Endodermal cell (in vitro differentiated cells): ENCODE data around the gene GAS7. TPM values are rescaled to one million over a fixed set of nuclear protein-coding genes. Genes with fewer than 3 reads are reported as not detected.

ENCODE experiments used
- DNase-seq: peaks from one replicate; pipeline ENCODE4 v3.0.0-alpha.2; 2017
- H3K27ac ChIP-seq: 2 replicates; pipeline ENCODE4 v1.5.1; 2013; ENCODE audit warnings: mild to moderate bottlenecking, low read depth, low read length, moderate library complexity
- H3K27me3 ChIP-seq: 2 replicates; pipeline ENCODE4 v1.6.1; 2013; ENCODE audit warnings: mild to moderate bottlenecking, low read length, moderate library complexity; ENCODE audit not compliant: insufficient read depth, control insufficient read depth, poor library complexity, severe bottlenecking
- H3K36me3 ChIP-seq: 2 replicates; pipeline ENCODE4 v1.7.0; 2013; ENCODE audit warnings: mild to moderate bottlenecking, low read length, moderate library complexity; ENCODE audit not compliant: control insufficient read depth, insufficient read depth
- H3K4me1 ChIP-seq: one replicate; pipeline ENCODE4 v1.7.0; 2013; ENCODE audit warnings: low read length; ENCODE audit not compliant: control insufficient read depth, insufficient read depth
- H3K4me3 ChIP-seq: 2 replicates; pipeline ENCODE4 v1.5.1; 2013; ENCODE audit warnings: mild to moderate bottlenecking, low read length, moderate library complexity
- H3K9ac ChIP-seq: 2 replicates; pipeline ENCODE4 v1.6.1; 2013; ENCODE audit warnings: mild to moderate bottlenecking, low read length, moderate library complexity; ENCODE audit not compliant: poor library complexity, severe bottlenecking; ENCODE audit errors: extremely low read depth
- H3K9me3 ChIP-seq: 2 replicates; pipeline ENCODE4 v1.6.1; 2013; ENCODE audit warnings: mild to moderate bottlenecking, low read length, moderate library complexity; ENCODE audit not compliant: control insufficient read depth
- H3K27ac Mint-ChIP-seq: 2 replicates; pipeline ENCODE4 v1.8.0; 2020; ENCODE audit warnings: mixed read lengths
- H3K27me3 Mint-ChIP-seq: 2 replicates; pipeline ENCODE4 v1.8.0; 2021; ENCODE audit warnings: mild to moderate bottlenecking, mixed read lengths; ENCODE audit not compliant: insufficient read depth
- H3K36me3 Mint-ChIP-seq: 2 replicates; pipeline ENCODE4 v1.8.0; 2020; ENCODE audit warnings: low read depth, mixed read lengths
- H3K4me1 Mint-ChIP-seq: 2 replicates; pipeline ENCODE4 v1.8.0; 2020; ENCODE audit warnings: mixed read lengths
- H3K4me3 Mint-ChIP-seq: 2 replicates; pipeline ENCODE4 v1.8.0; 2020; ENCODE audit warnings: mild to moderate bottlenecking, moderate library complexity, mixed read lengths
- H3K9me3 Mint-ChIP-seq: 2 replicates; pipeline ENCODE4 v1.8.0; 2020; ENCODE audit warnings: mild to moderate bottlenecking, mixed read lengths
- WGBS, 2 experiments: methylation state at CpG; one replicate each; pipeline versions ENCODE4 v1.1.5 to v1.1.7; 2013; ENCODE audit warnings: missing lambda C conversion rate in 2 of 2, mixed read lengths in 1 of 2; ENCODE audit not compliant: insufficient coverage in 1 of 2, insufficient read length in 1 of 2; 5-methylcytosine and 5-hydroxymethylcytosine counted together
- total RNA-seq, 2 donors: library from RNA; stranded (reverse); fragmentation: NEBNext Ultra II Directional in 1 of 2; extraction: Animal tissue kit (Norgen Biotek cat#: 25700) in 1 of 2; gene quantifications; 2 replicates in 1 of 2; 3 replicates in 1 of 2; pipeline ENCODE4 v1.2.1, GENCODE V29; 2021
- TF ChIP-seq, protein P1 (sequence below): fragments of 200-600 bp; sonication (generic); conservative IDR thresholded peaks from 2 replicates; pipeline ENCODE4 v1.5.0; 2021; ENCODE audit warnings: antibody characterized with exemption, mild to moderate bottlenecking

The GAS7 gene
- total RNA-seq, 2 donors from 2014 or later: 8.6 to 14.7 TPM

- no peak overlapping the region for H3K4me3 Mint-ChIP-seq
- H3K9ac ChIP-seq: no peak overlapping the region
- H3K36me3 ChIP-seq: no peaks in the 10 kb centered on the region
- H3K36me3 Mint-ChIP-seq: no peaks in the 10 kb centered on the region
- no peak for DNase-seq
- 93 to 95% methylated on average over 10 to 13 of the region's 17 CpGs for WGBS, 2 experiments
- H3K4me1 Mint-ChIP-seq: peaks cover 9% of the 10 kb centered on the region
- H3K27me3 Mint-ChIP-seq: no peaks in the 10 kb centered on the region
- TF ChIP-seq, protein P1, sequence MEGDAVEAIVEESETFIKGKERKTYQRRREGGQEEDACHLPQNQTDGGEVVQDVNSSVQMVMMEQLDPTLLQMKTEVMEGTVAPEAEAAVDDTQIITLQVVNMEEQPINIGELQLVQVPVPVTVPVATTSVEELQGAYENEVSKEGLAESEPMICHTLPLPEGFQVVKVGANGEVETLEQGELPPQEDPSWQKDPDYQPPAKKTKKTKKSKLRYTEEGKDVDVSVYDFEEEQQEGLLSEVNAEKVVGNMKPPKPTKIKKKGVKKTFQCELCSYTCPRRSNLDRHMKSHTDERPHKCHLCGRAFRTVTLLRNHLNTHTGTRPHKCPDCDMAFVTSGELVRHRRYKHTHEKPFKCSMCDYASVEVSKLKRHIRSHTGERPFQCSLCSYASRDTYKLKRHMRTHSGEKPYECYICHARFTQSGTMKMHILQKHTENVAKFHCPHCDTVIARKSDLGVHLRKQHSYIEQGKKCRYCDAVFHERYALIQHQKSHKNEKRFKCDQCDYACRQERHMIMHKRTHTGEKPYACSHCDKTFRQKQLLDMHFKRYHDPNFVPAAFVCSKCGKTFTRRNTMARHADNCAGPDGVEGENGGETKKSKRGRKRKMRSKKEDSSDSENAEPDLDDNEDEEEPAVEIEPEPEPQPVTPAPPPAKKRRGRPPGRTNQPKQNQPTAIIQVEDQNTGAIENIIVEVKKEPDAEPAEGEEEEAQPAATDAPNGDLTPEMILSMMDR: no peak
- H3K4me3 ChIP-seq: no peak overlapping the region
- H3K4me1 ChIP-seq: no peaks in the 10 kb centered on the region
- H3K27ac ChIP-seq: no peak overlapping the region
- no peak overlapping the region for H3K27ac Mint-ChIP-seq
- H3K9me3 ChIP-seq: no peaks in the 10 kb centered on the region
- no peaks in the 10 kb centered on the region for H3K27me3 ChIP-seq
- no peaks in the 10 kb centered on the region for H3K9me3 Mint-ChIP-seq
Observed at GRCh38 chr17:10041916-10042588, 156.4 kb downstream of the GAS7 start.

- 87 to 100% methylated on average over 1 to 4 of the region's 4 CpGs for WGBS, 2 experiments
- no peak overlapping the region for H3K27ac ChIP-seq
- no peak for DNase-seq
Observed at GRCh38 chr17:10041287-10041612, 157.2 kb downstream of the GAS7 start.

GRCh38 chr17:10036511-10037061, 161.8 kb downstream of the GAS7 start:
- Mint-ChIP-seq H3K9me3 (no peaks in the 10 kb centered on the region), H3K27ac (no peak overlapping the region), H3K4me3 (no peak overlapping the region), H3K27me3 (no peaks in the 10 kb centered on the region), H3K36me3 (no peaks in the 10 kb centered on the region), H3K4me1 (peaks cover 6% of the 10 kb centered on the region)
- Histone ChIP-seq H3K9ac (no peak overlapping the region), H3K4me1 (no peaks in the 10 kb centered on the region), H3K36me3 (no peaks in the 10 kb centered on the region), H3K27me3 (no peaks in the 10 kb centered on the region), H3K4me3 (no peak overlapping the region), H3K27ac (peak overlapping the region; percentile 66), H3K9me3 (no peaks in the 10 kb centered on the region)
- WGBS, 2 experiments: 90 to 91% methylated on average over 3 to 11 of the region's 11 CpGs
- no peak for DNase-seq
- TF ChIP-seq, protein P1: no peak

More at GRCh38 chr17:10041287-10041612, 157.2 kb downstream of the GAS7 start:
- Histone ChIP-seq H3K4me1 (no peaks in the 10 kb centered on the region), H3K4me3 (no peak overlapping the region), H3K9me3 (no peaks in the 10 kb centered on the region), H3K9ac (no peak overlapping the region), H3K36me3 (no peaks in the 10 kb centered on the region), H3K27me3 (no peaks in the 10 kb centered on the region)
- no peak overlapping the region for H3K4me3 Mint-ChIP-seq
- peaks cover 9% of the 10 kb centered on the region for H3K4me1 Mint-ChIP-seq
- H3K36me3 Mint-ChIP-seq: no peaks in the 10 kb centered on the region
- no peaks in the 10 kb centered on the region for H3K9me3 Mint-ChIP-seq
- H3K27ac Mint-ChIP-seq: no peak overlapping the region
- TF ChIP-seq, protein P1: no peak
- H3K27me3 Mint-ChIP-seq: no peaks in the 10 kb centered on the region
